Gastroesophageal sphincter (tissue), 4 donors: ENCODE results near the gene USP54. TPM values are rescaled to one million over a fixed set of nuclear protein-coding genes. Genes with fewer than 3 reads are reported as not detected.
A peak's percentile ranks its signal among the peaks of the same experiment; 100 is the strongest.

ENCODE experiments used
- ATAC-seq: fragments of 150-250 bp; one replicate; pipeline ENCODE4 v1.9.1; 2016; ENCODE audit warnings: mild to moderate bottlenecking, moderate library complexity
- H3K27ac ChIP-seq, 4 donors: fragments of 200-600 bp; sonication (generic) in 3 of 4; 1 replicate in 3 of 4; 2 replicates in 1 of 4; pipeline ENCODE4 v1.5.1; 2016 to 2019
- H3K27me3 ChIP-seq: fragments of 200-600 bp; sonication (generic); one replicate; pipeline ENCODE4 v1.5.1; 2019
- H3K36me3 ChIP-seq, 2 donors: fragments of 200-600 bp; sonication (generic); one replicate each; pipeline ENCODE4 v1.5.1; 2019; ENCODE audit warnings: control low read depth in 1 of 2
- H3K4me1 ChIP-seq, 3 donors: fragments of 200-600 bp; sonication (generic); 1 replicate in 2 of 3; 2 replicates in 1 of 3; pipeline ENCODE4 v1.5.1; 2016 to 2019; ENCODE audit warnings: control low read depth in 2 of 3
- H3K4me3 ChIP-seq, 2 donors: fragments of 200-600 bp; sonication (generic); one replicate each; pipeline ENCODE4 v1.5.1; 2019; ENCODE audit warnings: mild to moderate bottlenecking in 1 of 2, moderate library complexity in 1 of 2
- H3K9me3 ChIP-seq, 3 donors: fragments of 200-600 bp; sonication (generic); one replicate each; pipeline ENCODE4 v1.5.1; 2017 to 2019; ENCODE audit warnings: control low read depth in 2 of 3
- CTCF ChIP-seq, 4 experiments: fragments of 200-600 bp in 2 of 4; fragments of 450-650 bp in 2 of 4; sonication (generic) in 1 of 4; IDR thresholded peaks; one replicate each; pipeline ENCODE4 v1.5.1; 2017 to 2019; ENCODE audit warnings: antibody characterized with exemption in 4 of 4, mild to moderate bottlenecking in 2 of 4, moderate library complexity in 2 of 4
- EP300 ChIP-seq: sonication (generic); formaldehyde crosslinking; IDR thresholded peaks from one replicate; pipeline ENCODE4 v1.6.1; 2017; ENCODE audit warnings: antibody characterized with exemption, mild to moderate bottlenecking
- POLR2A ChIP-seq, 2 donors: fragments of 450-650 bp; IDR thresholded peaks; one replicate each; pipeline ENCODE4 v1.6.1; 2017; ENCODE audit warnings: antibody characterized with exemption in 2 of 2, mild to moderate bottlenecking in 2 of 2, moderate library complexity in 1 of 2
- POLR2AphosphoS5 ChIP-seq: sonication (generic); formaldehyde crosslinking; IDR thresholded peaks from one replicate; pipeline ENCODE4 v1.6.1; 2017; ENCODE audit warnings: antibody characterized with exemption
- WGBS, 2 donors: methylation state at CpG; one replicate each; pipeline ENCODE4 v1.1.5; 2018; ENCODE audit warnings: low coverage in 1 of 2; 5-methylcytosine and 5-hydroxymethylcytosine counted together
- total RNA-seq, 4 donors: library from RNA; depleted of rRNA; stranded (reverse); fragments of >200 nt; gene quantifications; one replicate each; pipeline ENCODE4 v1.1.0, GENCODE V29; 2016

Gene USP54
- total RNA-seq, 4 donors from 2014 or later, result 27.1 to 106 (median 53.8) TPM

- 37 to 64% methylated on average over 2 to 3 of the region's 3 CpGs for WGBS, 2 donors
- peaks cover 0 to 7% of the 10 kb centered on the region in 2 donors for H3K36me3 ChIP-seq
- no peaks in the 10 kb centered on the region for H3K9me3 ChIP-seq
- TF ChIP-seq POLR2A (IDR thresholded peaks at IDR 0.05) (no peak), POLR2AphosphoS5 (peak; percentile 67), EP300 (no peak)
- peak overlapping the region; percentile 80 to 96 (median 81) for H3K27ac ChIP-seq
- no peaks in the 10 kb centered on the region for H3K27me3 ChIP-seq
- peaks cover 4 to 52% (median 13%) of the 10 kb centered on the region in 3 donors for H3K4me1 ChIP-seq
- H3K4me3 ChIP-seq, result peak overlapping the region in 1 of 2 donors; percentile 8
- ATAC-seq, result peak; percentile 94
These were observed 38.1 kb downstream of the USP54 start for GRCh38 chr10:73552819-73553715.

GRCh38 chr10:73551515-73551914, 39.6 kb downstream of the USP54 start:
- no peak for ATAC-seq
- TF ChIP-seq CTCF (IDR thresholded peaks at IDR 0.05), result no peak
- TF ChIP-seq EP300, result no peak
- TF ChIP-seq POLR2A (IDR thresholded peaks at IDR 0.05), result no peak
- peak overlapping the region; percentile 26 to 82 (median 54) for H3K27ac ChIP-seq

GRCh38 chr10:73545357-73545756, 45.8 kb downstream of the USP54 start:
- 66% methylated on average over 2 of the region's 2 CpGs; no CpG with 5 or more reads in 1 of the 2 donors for WGBS, 2 donors
- no peaks in the 10 kb centered on the region for H3K27me3 ChIP-seq
- TF ChIP-seq EP300, result no peak
- TF ChIP-seq POLR2AphosphoS5, result no peak
- no peak for TF ChIP-seq CTCF (IDR thresholded peaks at IDR 0.05)
- no peak for TF ChIP-seq POLR2A (IDR thresholded peaks at IDR 0.05)

More at GRCh38 chr10:73551515-73551914, 39.6 kb downstream of the USP54 start:
- Histone ChIP-seq H3K9me3 (no peaks in the 10 kb centered on the region), H3K4me1 (peaks cover 4 to 52% (median 13%) of the 10 kb centered on the region in 3 donors), H3K27me3 (no peaks in the 10 kb centered on the region), H3K36me3 (no peaks in the 10 kb centered on the region), H3K4me3 (no peak overlapping the region)
- 88 to 92% methylated on average over 1 of the region's 1 CpG for WGBS, 2 donors

GRCh38 chr10:73537709-73538108, 53.4 kb downstream of the USP54 start:
- WGBS, 2 donors, result 86% methylated on average over 2 of the region's 7 CpGs; no CpG with 5 or more reads in 1 of the 2 donors
- Histone ChIP-seq H3K9me3 (no peaks in the 10 kb centered on the region), H3K27me3 (no peaks in the 10 kb centered on the region), H3K27ac (no peak overlapping the region), H3K4me1 (no peaks in the 10 kb centered on the region), H3K4me3 (no peak overlapping the region), H3K36me3 (peaks cover 5 to 86% of the 10 kb centered on the region in 2 donors)
- ATAC-seq, result no peak
- TF ChIP-seq POLR2AphosphoS5, result no peak
- TF ChIP-seq POLR2A (IDR thresholded peaks at IDR 0.05), result no peak
- no peak for TF ChIP-seq CTCF (IDR thresholded peaks at IDR 0.05)
- no peak for TF ChIP-seq EP300

More at GRCh38 chr10:73545357-73545756, 45.8 kb downstream of the USP54 start:
- Histone ChIP-seq H3K4me3 (no peak overlapping the region), H3K4me1 (peaks cover 0 to 4% (median 0%) of the 10 kb centered on the region in 3 donors), H3K27ac (no peak overlapping the region), H3K9me3 (no peaks in the 10 kb centered on the region), H3K36me3 (peaks cover 5 to 50% of the 10 kb centered on the region in 2 donors)
- ATAC-seq, result no peak

- H3K4me1 ChIP-seq, result no peaks in the 10 kb centered on the region
- no peak overlapping the region for H3K4me3 ChIP-seq
- H3K27me3 ChIP-seq, result no peaks in the 10 kb centered on the region
- 73 to 78% methylated on average over 2 of the region's 2 CpGs for WGBS, 2 donors
- H3K27ac ChIP-seq, result no peak overlapping the region
- H3K9me3 ChIP-seq, result no peaks in the 10 kb centered on the region
- no peak for TF ChIP-seq POLR2AphosphoS5
- TF ChIP-seq POLR2A (IDR thresholded peaks at IDR 0.05), result no peak
- TF ChIP-seq CTCF (IDR thresholded peaks at IDR 0.05), result no peak
- TF ChIP-seq EP300, result no peak
- peaks cover 5 to 86% of the 10 kb centered on the region in 2 donors for H3K36me3 ChIP-seq
- ATAC-seq, result no peak
These were observed 53.9 kb downstream of the USP54 start for GRCh38 chr10:73537288-73537687.
